Measurements from ENCODE around the gene ARGLU1. TPM values are rescaled to one million over a fixed set of nuclear protein-coding genes. Genes with fewer than 3 reads are reported as not detected.

The ARGLU1 gene
- total RNA-seq, 1 donor from 2014 or later = 112 TPM

DNA sequence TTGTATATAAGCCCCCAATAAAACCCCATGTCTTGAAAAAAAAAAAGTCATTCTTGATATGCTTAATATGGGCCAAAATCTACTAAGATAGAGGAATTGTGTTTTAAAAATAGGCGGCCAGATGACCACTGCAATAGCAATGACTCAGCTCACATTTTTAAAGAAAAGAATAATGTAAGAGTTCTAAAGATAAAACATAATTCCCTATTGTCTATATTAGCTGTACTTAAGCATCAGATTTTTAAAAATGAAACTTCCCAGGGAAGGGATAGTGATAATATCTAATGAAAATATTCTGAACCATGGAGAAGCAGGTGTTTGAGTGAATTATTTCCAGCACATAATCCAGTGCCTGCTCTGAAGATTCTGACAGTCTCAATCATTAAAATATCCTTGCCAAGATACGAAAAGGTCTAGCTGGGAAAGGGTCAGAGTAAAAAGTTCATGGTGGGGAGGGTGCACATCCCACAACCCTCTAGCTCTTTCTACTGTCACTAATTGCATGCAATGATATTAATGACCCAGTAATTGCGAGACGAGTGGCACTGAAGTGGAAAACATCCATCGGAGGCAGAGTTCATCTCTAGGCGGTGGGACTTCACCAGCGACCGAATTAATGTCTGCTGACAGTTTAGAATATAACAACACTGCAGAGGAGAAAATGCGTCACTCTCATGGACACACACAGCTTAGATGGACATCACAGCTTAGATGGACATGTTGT, 64.0 kb downstream of the ARGLU1 start:
- DNase-seq (ENCODE audit: low spot score) = no peak

- no peak for DNase-seq (ENCODE audit: low spot score)
These were observed 64.7 kb downstream of the ARGLU1 start for GRCh38 chr13:106503272-106503671.

- no peak for DNase-seq (ENCODE audit: low spot score)
These were observed 67.5 kb downstream of the ARGLU1 start for GRCh38 chr13:106500445-106500844.

DNA sequence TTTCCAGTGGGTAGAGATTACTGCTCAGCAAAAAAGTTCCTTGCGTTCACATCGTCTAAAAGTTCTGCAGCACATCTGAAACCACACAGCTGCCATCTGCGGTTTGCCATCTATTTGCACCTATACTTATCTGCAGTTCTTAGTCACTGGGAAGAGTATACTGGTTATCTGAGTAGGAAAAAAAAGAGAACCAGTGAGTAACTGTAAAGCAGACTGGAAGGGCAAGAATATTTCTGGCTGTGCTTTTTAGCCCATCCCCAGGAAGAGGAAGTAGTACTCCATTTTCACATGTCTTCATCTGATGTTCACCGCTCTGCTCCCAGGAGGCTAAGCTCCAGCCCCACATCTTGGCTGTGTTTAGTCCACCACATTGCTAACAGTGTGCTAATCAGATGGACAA, 68.0 kb downstream of the ARGLU1 start:
- no peak for DNase-seq (ENCODE audit: low spot score)

DNA sequence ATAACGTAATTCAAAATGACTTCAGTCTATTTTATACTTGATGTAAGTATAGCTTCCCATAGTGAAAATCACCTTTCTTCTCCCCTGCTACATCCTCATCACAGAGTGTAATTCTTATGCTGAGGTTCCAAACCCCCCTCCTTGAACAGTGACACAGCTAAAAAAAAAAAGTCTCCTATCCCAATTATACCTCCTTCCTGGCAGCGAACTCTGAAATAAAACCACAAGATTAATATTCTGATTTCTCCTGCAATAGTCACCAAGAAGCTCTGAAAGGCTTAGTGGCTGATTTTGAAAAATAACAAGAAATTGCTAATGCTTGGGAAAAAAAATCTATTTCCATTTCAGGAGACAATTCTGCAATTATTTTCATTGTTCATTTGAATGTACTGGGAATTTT, 68.8 kb downstream of the ARGLU1 start:
- no peak for DNase-seq (ENCODE audit: low spot score)

DNA sequence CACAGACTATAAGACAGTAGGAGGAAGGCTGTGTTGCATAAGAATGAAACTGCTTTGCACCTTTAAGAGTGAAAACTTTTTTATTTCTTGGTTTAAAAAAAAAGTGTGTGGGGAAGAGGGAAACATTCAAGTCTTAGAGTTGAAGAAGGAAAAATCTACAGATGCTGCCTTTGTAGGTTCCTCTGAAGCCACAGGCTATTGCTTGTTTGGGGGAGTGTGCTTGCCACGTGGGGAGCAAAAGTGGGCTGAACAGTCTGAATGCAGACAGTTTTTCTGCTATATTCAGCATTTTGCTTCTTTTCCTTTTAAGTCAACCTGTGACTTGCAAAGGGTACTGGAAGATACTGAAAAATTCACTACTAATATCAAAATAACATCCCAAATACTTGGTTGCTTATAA, 69.4 kb downstream of the ARGLU1 start:
- DNase-seq (ENCODE audit: low spot score) = no peak

DNA sequence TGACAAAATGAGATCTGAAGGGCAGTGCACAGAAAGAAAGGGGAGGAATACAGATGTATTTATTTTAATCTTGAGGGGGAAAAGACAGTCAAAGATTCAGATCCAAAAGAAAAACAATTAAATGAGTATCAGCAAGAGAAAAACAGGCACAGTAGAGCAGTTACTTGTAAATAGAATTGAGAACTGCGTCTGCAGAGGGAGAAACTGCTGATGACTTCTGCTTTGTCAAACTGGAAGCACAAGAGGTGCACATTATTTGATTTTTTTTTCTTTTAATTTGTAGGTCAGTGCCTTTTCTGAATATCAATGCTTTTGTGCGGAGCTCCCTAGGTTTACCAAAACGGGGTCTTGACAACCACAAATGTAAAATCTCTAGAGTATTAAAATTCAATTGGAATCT, 69.8 kb downstream of the ARGLU1 start:
- DNase-seq (ENCODE audit: low spot score) = no peak

- no peak for DNase-seq (ENCODE audit: low spot score)
These were observed 70.9 kb downstream of the ARGLU1 start for GRCh38 chr13:106497079-106497478.

DNA sequence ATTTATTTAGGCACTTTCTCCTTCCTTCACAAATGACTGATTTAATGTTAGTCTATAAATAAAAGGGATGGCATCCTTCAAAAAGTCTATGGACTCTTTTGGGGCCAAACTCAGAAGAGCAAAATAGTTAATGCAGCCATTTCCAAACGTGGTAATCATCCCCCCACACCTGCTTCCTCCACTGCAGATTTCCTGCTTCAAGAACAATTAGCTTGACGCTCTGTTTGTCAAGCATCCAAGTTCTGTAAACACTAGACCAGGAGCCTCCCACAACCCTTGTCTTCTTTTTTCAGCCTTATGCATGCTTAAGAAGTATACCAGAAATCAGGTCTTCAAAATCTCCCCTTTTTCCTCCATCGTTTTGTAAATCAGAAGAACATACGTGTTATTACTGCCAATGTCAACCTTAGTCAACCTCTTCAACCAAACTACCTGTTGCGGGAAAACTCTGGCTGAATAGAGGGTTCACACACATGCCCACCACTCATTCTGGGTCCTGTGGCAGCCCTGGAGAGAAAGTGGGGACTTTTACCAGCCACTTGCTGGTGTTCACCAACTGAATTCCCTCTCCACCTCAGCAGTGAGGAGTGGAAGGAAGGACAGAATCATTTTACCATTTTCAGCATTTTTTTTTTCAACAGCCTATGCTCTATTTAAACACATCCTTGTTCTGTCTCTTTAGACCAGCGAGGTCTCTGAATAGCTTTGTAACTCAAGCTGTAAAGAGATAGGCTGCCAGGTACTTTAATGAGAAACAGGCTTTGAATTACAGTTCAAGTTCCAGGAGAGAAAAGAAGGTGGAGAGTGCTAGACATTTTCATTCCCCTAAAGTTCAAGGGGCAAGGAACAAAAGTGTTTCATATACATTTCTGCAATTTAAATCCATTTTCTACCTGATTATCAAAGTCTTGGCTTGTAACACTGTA, 71.6 kb downstream of the ARGLU1 start:
- DNase-seq (ENCODE audit: low spot score) = no peak

- DNase-seq (ENCODE audit: low spot score) = no peak
These were observed 73.0 kb downstream of the ARGLU1 start for GRCh38 chr13:106494936-106495335.

DNA sequence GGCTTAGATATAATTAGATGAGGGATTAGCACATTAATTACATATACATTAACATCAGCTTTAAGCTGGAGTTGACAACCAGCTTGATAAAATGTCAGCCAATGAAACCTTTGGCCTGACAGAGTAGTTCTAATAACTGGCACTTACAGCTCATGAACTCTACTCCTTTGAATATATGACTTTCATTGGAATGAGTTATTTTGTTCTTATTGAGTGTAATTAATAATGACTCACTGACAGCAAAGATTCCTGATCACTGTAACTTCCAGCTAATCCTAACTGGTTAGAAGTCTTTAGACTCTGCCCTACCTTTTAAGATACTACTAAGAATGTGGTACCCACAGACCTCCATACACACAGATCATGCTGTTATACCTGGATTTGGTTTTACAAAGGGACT, 73.4 kb downstream of the ARGLU1 start:
- DNase-seq (ENCODE audit: low spot score) = no peak

GRCh38 chr13:106493533-106494220, 74.3 kb downstream of the ARGLU1 start:
- DNase-seq (ENCODE audit: low spot score) = no peak

GRCh38 chr13:106492588-106493475, 75.1 kb downstream of the ARGLU1 start:
- DNase-seq (ENCODE audit: low spot score) = no peak

DNA sequence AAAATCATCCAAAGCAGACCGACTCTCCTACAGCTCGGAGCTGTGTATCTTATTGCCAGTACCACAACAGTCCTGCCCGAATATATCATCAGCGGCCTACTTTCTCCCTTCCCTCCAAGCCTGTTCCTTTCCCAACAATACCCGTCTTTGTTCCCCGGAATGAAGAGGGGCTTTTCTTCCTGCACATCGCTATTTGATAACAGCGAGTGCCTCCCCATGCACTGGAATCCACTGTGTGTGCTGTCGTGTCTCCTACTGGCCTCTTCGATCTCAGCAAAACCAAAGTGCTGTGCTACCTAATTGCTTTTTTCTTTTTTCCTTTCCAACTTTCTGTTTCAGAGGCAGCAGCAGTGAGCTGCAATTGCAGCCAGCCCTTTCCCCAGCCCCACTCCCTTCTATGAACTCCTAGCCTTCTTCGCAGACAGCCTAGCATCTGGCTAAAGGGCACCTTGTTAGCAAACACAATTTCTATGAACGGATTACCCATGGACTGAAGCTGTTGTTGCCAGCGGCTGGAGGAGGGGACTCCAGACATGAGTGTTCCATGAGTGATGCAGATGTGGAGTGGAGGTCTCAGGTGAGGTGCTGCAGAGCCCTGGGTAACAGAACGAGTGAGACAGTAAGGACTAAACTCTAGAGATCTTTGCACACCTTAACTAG, 75.9 kb downstream of the ARGLU1 start:
- DNase-seq (ENCODE audit: low spot score) = no peak

Other genes starting within 250 kb of the ARGLU1 start
- 26.4 TPM for gene EFNB2, start 32.5 kb downstream of the ARGLU1 start, total RNA-seq